H54 (cell line): ENCODE results near the gene TMEM60.

ENCODE experiments used
- DNase-seq: peaks from one replicate; pipeline ENCODE4 v3.0.0; 2011; ENCODE audit warnings: low spot score, mixed read lengths; ENCODE audit not compliant: insufficient read length
- FAIRE-seq: peaks from 3 replicates; lab custom pipeline; 2011; peaks lifted over from hg19 to GRCh38; lab: Jason Lieb, UNC
- POLR2A ChIP-seq: IDR thresholded peaks from 2 replicates; pipeline ENCODE4 v1.6.1; 2011; ENCODE audit warnings: low read depth, mild to moderate bottlenecking, low read length

TMEM60 gene

GRCh38 chr7:77746164-77746823 lies 51.9 kb downstream of the TMEM60 start:
- FAIRE-seq (no peak), DNase-seq (no peak)
- no peak for TF ChIP-seq POLR2A

DNA sequence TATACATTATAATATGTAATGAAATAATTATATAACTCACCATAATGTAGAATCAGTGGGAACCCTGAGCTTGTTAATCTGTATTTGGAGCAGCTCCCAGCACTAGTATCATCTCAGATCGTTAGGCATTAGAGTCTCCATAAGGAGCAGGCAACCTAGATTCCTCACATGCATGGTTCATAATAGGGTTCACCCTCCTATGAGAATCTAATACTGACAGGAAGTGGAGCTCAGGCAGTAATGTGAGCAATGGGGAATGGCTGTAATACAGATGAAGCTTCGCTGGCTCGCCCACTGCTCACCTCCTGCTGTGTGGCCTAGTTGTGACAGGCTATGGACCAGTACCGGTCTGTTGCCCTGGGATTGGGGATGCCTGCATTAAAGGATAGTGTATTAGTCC lies 52.5 kb downstream of the TMEM60 start:
- DNase-seq (no peak), FAIRE-seq (no peak)
- TF ChIP-seq POLR2A: no peak
